G401.6 (cell line): ENCODE measurements around the gene SNRPD3.
"Not testable (repeated sequence)": the region's sequence is repeated elsewhere in the genome, so short reads cannot be mapped to it uniquely, and the experiment has no call there.

Experiments used
- FAIRE-seq: peaks from 2 replicates; lab custom pipeline; 2012; peaks lifted over from hg19 to GRCh38; lab: Jason Lieb, UNC

Gene SNRPD3

DNA sequence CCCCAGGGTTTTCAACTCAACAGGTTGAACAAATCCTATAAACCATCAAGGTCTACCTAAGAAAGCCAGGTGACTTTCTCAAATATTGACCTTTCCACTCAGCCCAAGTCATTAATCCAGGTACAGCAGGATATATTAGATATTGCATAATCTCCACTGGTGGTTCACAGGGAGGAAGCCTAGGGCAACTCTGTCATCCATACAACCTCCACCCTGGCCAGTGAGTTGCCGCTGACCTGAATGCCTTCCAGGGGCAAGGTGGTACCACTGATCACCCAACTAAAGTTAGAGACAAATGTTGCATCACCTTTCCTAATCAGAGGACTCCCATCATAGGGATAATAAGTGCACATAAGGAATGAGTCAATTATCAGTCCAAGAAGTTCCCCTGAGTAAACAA is 23.7 kb upstream of the SNRPD3 start:
- no peak for FAIRE-seq

GRCh38 chr22:24535348-24535747 is 20.5 kb upstream of the SNRPD3 start:
- no peak for FAIRE-seq

GRCh38 chr22:24536089-24536488 is 19.7 kb upstream of the SNRPD3 start:
- no peak for FAIRE-seq

- FAIRE-seq, result no peak
Observed at GRCh38 chr22:24540470-24540869, 15.3 kb upstream of the SNRPD3 start.

DNA sequence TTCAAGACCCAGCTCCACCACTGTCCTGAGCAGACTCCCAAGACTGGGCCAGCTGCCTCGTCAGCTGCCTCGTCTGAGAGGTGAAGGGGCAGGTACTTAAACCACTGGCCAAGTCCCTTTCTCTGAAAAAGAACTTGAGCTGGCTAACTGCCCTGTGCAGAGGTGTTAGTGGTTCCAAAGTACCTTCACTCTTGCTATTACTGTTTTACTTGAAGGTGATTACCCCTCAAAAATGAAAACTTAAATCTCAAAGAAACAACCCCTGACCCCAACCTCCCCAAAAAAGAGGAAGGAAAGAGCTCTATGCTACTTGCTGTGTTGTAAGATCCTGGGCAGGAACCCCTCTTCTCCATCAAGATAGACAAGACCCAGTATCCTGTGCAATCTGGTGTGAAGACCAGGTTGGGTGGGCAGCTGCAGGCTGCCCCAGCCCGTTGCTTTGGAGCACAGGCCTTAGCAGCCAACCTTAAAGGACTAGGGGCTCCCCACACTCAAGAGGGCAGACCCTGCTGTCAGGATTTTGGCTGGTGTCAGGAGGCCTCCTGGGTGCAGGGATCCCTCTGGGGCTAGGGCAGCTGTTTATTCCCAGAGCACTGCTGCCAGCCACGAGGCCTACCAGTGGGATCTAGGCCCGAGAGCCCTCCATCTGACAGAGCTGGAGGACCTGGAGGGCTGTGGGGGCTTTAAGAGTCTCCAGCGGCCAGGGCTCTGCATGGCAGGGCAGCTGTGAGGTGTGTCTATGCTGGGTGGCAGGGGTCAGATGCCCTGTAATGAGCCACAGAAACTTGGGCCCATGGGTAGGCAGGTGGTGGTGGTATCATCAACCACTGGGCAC is 13.9 kb upstream of the SNRPD3 start:
- no peak for FAIRE-seq

DNA sequence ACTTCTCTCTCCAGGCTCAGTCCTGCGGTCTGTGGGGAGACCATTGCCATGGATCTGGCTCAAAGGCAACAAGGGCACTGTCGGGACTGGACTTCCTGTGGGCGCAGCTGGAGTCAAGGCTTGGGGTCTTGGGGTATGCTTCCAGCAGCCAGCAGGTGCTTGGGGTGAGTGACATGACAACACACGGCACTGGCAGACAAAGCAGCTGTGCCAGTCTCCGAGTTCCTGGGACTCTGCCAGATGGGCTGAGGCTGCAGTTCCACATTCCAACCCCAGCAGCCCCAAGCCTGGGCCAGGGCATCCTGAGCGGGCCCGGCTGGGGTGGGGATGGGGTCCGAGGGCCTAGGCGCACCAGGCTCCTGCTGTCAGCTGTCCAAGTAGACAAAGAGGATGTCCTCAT is 13.2 kb upstream of the SNRPD3 start:
- no peak for FAIRE-seq

- no peak for FAIRE-seq
Observed at GRCh38 chr22:24543185-24543601, 12.6 kb upstream of the SNRPD3 start.

GRCh38 chr22:24543679-24544243 is 12.0 kb upstream of the SNRPD3 start:
- no peak for FAIRE-seq

DNA sequence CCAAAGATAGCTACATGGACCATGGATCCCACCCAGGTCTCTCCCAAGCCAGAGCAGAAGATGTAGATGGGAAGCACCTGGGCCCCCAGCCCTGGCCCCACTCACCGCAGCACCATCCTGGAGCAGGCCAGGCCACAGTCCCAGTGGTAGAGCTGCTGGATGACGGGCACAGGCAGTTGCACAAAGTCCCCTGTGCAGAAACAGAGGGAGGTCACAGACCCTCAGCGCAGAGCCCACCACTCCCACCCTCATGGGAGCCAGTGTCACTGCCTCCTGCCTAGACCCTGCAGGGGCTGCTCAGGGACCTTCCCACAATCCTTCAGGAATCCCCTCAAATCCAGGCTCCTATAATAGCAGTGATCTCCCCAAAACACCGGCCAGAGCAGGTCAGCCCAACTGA is 7.0 kb upstream of the SNRPD3 start:
- FAIRE-seq, result no peak

GRCh38 chr22:24550028-24550901 is 5.5 kb upstream of the SNRPD3 start:
- no peak for FAIRE-seq

GRCh38 chr22:24550902-24551435 is 4.8 kb upstream of the SNRPD3 start:
- no peak for FAIRE-seq

DNA sequence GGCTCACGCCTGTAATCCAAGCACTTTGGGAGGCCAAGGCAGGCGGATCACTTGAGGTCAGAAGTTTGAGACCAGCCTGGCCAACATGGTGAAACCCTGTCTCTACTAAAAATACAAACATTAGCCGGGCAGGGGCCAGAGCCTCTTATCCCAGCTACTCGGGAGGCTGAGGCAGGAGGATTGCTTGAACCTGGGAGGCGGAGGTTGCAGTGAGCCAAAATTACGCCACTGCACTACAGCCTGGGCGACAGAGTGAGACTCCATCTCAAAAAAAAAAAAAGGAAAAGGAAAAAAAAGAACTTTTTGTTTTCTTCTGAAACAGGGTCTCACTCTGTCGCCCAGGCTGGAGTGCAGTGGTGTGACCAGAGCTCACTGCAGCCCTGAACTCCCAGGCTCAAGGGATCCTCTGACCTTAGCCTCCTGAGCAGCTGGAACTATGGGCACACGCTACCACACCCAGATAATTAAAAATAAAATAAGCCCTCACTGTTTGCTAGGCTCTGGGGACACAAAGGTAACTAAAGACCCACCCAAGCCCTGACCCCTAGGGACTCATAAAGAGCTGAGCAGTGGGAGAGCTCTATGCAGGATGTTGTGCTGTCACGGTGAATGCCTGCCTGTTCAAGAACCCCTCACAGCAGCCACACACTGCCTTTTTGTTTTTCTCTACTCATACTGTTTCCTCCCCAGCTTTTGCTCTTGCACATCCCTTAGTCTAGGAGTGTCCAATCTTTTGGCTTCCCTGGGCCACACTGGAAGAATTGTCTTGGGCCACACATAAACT is 3.1 kb upstream of the SNRPD3 start:
- not testable (repeated sequence) for FAIRE-seq

- FAIRE-seq, result no peak
Observed at GRCh38 chr22:24553597-24554312, 2.0 kb upstream of the SNRPD3 start.

DNA sequence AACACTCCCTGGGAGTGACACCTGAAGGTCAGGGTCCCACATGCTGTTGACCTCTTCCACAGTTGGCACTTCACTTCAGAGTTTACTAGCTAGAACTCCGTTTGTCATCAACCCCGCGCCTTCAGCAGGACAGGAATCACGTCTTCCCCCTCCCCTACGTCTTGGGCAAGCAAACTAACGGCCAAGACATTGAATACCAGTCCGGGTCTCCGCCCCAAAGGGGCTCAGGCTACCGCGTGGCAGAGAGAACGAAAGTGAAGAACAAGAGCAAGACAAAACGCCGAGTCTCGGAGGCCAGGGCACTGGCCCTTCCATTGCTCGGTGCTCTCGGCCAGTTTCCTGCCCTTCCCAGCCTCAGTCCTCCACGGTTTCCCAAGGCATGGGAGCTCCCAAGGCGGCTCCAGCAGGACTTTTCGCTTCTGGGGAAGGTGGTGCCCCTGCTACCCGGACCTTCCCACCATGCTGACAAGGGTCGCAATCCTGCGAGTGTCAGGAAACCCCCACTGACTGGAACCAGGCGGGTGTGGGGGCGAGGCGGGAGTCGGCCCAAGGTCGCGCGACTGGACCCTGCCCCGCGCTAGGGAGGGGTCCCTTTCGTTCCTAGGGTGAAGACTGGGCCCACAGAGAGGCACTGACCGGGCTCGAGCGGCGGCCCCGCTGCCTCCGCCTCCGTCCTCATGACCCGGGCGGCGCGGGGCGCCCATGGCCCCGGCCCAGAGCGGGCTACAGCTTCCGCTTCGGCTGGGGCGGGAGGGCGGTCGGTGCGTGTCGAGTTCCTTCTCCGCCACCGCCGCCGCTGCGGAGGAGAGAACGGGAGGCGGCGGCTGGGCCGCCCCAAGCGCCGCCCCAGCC is 1.3 kb upstream of the SNRPD3 start, which contains the start of gene GUCD1:
Gene GUCD1 (minus strand): TSS at position 826 of the 852 bp plus-strand sequence. CDS start 147 bp downstream, at position 679.
- no peak for FAIRE-seq

- no peak for FAIRE-seq
Observed at GRCh38 chr22:24559471-24559870, 3.7 kb downstream of the SNRPD3 start.

- FAIRE-seq, result no peak
Observed at GRCh38 chr22:24563246-24563645, 7.4 kb downstream of the SNRPD3 start.

GRCh38 chr22:24564376-24565058 is 8.7 kb downstream of the SNRPD3 start:
- no peak for FAIRE-seq

DNA sequence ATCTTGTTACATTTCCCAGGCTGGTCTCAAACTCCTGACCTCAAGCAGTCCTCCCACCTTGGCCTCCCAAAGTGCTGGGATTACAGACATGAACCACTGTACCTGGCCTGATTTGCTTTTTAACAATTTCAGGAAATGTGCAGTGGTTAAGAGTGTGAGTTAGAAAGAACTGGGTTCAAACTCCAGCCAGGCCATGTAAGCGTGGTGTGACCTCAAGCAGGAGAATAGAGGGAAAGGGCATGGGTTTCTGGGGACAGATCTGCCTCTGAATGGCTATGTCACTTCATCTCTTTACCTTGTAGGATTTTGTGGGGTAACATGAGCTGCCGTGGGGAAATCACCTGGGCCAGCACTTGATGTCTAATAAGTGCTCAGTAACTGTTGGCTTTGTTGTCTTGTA is 9.3 kb downstream of the SNRPD3 start:
- FAIRE-seq, result no peak

GRCh38 chr22:24566899-24567511 is 11.2 kb downstream of the SNRPD3 start:
- no peak for FAIRE-seq
